Stimulated activated naive CD8-positive, alpha-beta T cell treated with anti-CD3 and anti-CD28 coated beads, Interleukin-15, Interleukin-2, amounts not matched to agents 100 ng/mL and 50 ng/mL, for 24 hours (primary cell): ENCODE data around the gene SLC35A3.

Experiments
- H3K27ac Mint-ChIP-seq: one replicate; pipeline ENCODE4 v1.8.0; 2021; ENCODE audit warnings: mild to moderate bottlenecking, mixed read lengths
- H3K27me3 Mint-ChIP-seq: one replicate; pipeline ENCODE4 v1.8.0; 2021; ENCODE audit warnings: mixed read lengths
- H3K36me3 Mint-ChIP-seq: one replicate; pipeline ENCODE4 v1.8.0; 2021; ENCODE audit warnings: low read depth, mixed read lengths
- H3K4me1 Mint-ChIP-seq: one replicate; pipeline ENCODE4 v1.8.0; 2021; ENCODE audit warnings: low read depth, mixed read lengths
- H3K4me3 Mint-ChIP-seq: one replicate; pipeline ENCODE4 v1.8.0; 2021; ENCODE audit warnings: mild to moderate bottlenecking, mixed read lengths
- H3K9me3 Mint-ChIP-seq: one replicate; pipeline ENCODE4 v1.8.0; 2021; ENCODE audit warnings: mixed read lengths

Gene SLC35A3

DNA sequence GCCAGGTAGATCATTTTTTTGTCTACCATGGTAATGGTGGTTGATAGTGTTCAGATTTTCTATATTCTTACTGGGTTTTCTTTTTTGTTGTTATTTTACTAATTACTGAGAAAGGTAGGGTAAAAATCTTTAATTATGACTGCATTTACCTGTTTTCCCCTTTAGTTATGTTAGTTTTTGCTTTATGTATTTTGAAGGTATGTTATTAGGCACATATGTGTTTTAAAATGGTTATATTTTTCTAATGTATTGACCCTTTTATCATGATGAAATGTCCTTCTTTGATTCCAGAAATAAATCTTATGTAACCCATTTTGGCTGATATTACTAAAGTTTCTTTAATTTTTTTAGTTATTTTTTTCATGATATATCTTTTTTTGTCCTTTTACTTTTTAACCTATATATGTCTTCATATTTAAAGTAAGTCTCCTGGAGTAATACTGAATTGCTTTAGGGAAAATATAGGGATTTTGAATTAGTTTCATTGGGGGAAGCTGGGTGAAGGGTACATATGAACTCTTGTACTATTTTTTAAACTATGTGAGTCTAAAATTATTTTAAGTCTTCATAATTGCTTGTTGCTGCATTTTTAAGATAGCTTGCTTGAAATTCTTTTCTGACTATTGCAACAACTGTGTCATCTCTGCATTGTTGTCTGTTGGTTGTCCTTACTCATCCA, 22.4 kb downstream of the SLC35A3 start:
- no peak overlapping the region for H3K4me3 Mint-ChIP-seq
- H3K9me3 Mint-ChIP-seq: peaks cover 5% of the 10 kb centered on the region
- H3K27ac Mint-ChIP-seq: no peak overlapping the region
- H3K27me3 Mint-ChIP-seq: no peaks in the 10 kb centered on the region
- peaks cover 55% of the 10 kb centered on the region for H3K36me3 Mint-ChIP-seq
- H3K4me1 Mint-ChIP-seq: no peaks in the 10 kb centered on the region

DNA sequence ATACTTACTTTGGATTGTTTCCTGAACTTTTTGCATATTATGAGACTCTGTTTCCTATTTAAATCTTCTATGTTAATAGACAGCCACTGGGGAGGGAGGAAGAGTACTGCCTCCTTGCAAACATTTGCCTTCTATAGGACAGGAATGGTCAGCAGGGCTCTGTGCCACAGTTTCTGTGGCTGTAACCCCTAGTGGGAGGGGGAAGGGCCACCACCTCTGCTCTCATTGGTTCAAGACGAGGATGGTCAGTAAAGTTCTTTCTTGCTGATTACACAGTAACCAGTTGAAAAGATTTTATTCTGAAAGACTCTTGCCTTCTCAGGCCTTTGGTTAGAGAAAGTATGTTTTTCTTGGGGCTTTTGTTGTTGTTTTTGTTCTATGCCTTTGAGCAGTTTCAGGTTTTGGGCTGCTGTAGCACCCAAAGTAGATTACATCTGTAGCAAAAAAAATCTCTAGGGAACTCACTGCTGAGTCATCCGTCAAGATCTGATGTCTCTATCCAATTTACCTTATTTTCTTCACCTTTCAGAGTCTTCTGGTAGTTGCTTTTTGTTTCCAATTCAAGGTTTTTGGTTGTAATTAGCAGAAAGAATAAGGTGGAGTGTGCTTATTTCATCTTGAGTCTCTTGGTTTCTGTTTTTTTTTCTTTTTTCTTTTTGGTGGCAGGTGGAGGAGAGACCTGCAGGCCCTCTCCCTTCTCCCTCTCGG, 23.1 kb downstream of the SLC35A3 start:
- Mint-ChIP-seq H3K9me3 (peaks cover 5% of the 10 kb centered on the region), H3K36me3 (peaks cover 55% of the 10 kb centered on the region), H3K27me3 (no peaks in the 10 kb centered on the region), H3K4me1 (no peaks in the 10 kb centered on the region), H3K27ac (no peak overlapping the region), H3K4me3 (no peak overlapping the region)

DNA sequence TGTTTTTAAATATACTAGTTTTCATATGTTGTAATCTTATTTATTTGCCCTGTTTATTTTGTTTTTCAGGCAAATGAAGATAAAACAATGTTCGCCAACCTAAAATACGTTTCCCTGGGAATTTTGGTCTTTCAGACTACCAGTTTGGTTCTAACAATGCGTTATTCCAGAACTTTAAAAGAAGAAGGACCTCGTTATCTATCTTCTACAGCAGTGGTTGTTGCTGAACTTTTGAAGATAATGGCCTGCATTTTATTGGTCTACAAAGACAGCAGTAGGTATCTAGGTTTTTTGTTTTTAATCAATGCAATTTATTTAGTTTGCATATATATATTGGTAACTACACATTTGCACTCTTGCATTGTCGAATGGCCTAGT, 23.7 kb downstream of the SLC35A3 start:
- H3K27me3 Mint-ChIP-seq: no peaks in the 10 kb centered on the region
- no peaks in the 10 kb centered on the region for H3K4me1 Mint-ChIP-seq
- no peak overlapping the region for H3K4me3 Mint-ChIP-seq
- peaks cover 5% of the 10 kb centered on the region for H3K9me3 Mint-ChIP-seq
- peaks cover 55% of the 10 kb centered on the region for H3K36me3 Mint-ChIP-seq
- no peak overlapping the region for H3K27ac Mint-ChIP-seq

DNA sequence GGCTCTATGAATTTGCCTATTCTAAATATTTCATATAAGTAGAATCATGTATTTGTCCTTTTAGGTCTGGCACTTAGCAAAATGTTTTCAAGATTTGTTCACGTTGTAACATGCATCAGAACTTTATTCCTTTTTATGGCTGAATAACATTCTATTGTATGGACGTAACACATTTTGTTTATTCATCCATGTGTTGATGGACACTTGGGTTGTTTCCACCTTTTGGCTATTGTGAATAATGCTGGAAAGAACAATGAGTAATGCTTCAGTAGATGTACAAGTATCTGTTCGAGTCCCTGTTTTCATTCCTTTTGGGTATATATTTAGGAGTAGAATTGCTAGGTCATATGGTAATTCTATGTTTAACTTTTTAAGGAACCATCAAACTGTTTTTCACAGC, 24.7 kb downstream of the SLC35A3 start:
- Mint-ChIP-seq H3K9me3 (peaks cover 5% of the 10 kb centered on the region), H3K4me1 (no peaks in the 10 kb centered on the region), H3K27ac (no peak overlapping the region), H3K36me3 (peaks cover 57% of the 10 kb centered on the region), H3K27me3 (no peaks in the 10 kb centered on the region), H3K4me3 (no peak overlapping the region)

DNA sequence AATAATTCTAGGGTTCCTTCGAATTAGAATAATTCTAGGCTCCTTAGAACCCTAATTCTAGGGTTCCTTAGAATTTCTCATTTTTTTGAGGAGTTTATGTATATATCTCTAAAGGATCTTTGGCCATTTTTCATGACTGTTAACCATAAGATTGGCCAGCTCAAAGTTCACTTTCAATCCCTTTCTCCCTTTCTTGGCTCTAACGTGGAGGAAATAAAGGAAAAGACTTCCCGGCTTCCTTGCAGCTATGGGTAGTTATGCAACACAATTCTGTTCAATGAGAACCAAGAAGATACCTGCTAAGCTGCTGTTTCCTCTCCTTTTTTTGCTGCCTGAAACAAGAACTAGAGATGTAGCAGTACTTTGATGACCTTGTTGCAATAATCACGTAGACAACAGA, 27.2 kb downstream of the SLC35A3 start:
- peaks cover 5% of the 10 kb centered on the region for H3K9me3 Mint-ChIP-seq
- H3K4me3 Mint-ChIP-seq: no peak overlapping the region
- H3K36me3 Mint-ChIP-seq: peaks cover 59% of the 10 kb centered on the region
- H3K4me1 Mint-ChIP-seq: no peaks in the 10 kb centered on the region
- H3K27ac Mint-ChIP-seq: no peak overlapping the region
- no peaks in the 10 kb centered on the region for H3K27me3 Mint-ChIP-seq

DNA sequence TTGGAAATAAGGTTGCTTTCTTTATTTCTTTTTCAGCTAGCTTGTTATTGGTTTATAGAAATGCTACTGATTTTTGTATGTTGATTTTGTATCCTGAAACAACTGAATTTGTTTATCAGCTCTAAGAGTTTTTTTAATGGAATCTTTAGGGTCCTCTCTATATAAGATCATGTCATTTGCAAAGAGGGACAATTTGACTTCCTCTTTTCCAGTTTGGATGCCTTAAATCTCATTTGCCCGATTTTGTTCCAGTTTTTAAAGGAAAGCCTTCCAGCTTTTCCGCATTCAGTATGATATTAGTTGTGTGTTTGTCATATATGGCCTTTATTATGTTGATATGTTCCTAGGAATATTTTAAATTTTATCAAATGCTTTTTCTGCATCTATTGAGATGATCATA, 31.7 kb downstream of the SLC35A3 start:
- H3K4me3 Mint-ChIP-seq: no peak overlapping the region
- no peak overlapping the region for H3K27ac Mint-ChIP-seq
- no peaks in the 10 kb centered on the region for H3K27me3 Mint-ChIP-seq
- H3K9me3 Mint-ChIP-seq: peaks cover 12% of the 10 kb centered on the region
- no peaks in the 10 kb centered on the region for H3K4me1 Mint-ChIP-seq
- peaks cover 55% of the 10 kb centered on the region for H3K36me3 Mint-ChIP-seq

DNA sequence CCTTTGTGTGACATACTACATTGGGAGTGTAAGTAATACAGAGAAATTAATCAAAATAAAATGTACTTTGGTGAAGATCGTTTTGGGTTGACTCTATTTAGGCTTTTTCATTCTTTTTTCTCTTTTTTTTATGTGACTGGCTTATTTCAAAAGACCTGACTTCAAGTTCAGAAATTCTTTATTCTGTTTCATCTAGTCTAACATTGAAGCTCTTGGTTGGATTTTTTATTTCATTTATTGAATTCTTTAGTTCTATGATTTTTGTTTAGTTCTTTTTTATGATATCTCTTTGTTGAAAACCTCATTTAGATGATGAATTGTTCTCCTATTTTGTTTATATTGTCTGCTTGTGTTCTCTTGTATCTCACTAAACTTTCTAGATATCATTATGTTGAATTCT, 35.6 kb downstream of the SLC35A3 start:
- peaks cover 12% of the 10 kb centered on the region for H3K9me3 Mint-ChIP-seq
- H3K36me3 Mint-ChIP-seq: peaks cover 59% of the 10 kb centered on the region
- no peaks in the 10 kb centered on the region for H3K4me1 Mint-ChIP-seq
- H3K4me3 Mint-ChIP-seq: no peak overlapping the region
- no peaks in the 10 kb centered on the region for H3K27me3 Mint-ChIP-seq
- H3K27ac Mint-ChIP-seq: no peak overlapping the region

DNA sequence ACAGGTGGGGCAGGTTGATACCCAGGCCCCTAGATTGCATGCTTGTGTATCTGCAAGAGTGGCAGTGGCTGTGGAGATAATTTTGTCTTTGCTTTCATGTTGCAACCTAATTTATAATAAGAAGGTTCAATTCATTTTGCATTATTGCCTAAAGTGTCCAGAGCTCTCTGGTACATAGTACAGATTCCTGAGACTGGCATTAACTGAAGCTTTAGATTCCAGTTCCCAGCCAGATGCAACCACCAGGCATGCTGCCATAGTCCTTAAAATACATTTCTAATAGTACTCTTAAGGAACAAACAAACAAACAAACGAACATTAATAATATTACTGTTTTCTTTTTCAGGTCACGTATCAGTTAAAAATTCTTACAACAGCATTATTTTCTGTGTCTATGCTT, 36.9 kb downstream of the SLC35A3 start:
- H3K27ac Mint-ChIP-seq: no peak overlapping the region
- H3K36me3 Mint-ChIP-seq: peaks cover 47% of the 10 kb centered on the region

DNA sequence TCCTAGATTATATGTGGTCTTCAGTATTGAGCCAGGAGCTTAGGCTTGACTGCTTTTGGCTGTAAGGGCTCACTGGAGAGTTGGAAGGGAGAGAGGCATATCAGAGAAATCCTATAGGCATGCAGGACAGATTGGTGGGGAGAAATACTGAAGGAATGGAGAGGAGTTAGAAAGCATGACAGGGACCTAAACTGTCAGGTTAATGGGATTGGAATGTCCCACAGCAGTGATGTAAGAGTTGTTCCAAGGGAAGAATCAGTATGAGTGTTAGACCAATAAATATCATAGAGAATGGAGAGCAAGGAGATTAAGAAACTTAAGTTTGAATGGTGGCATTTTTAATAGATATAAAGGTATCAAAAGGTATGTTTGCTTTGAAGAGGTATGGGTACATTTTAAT, 39.7 kb downstream of the SLC35A3 start:
- no peak overlapping the region for H3K4me3 Mint-ChIP-seq
- peaks cover 12% of the 10 kb centered on the region for H3K9me3 Mint-ChIP-seq
- no peaks in the 10 kb centered on the region for H3K4me1 Mint-ChIP-seq
- H3K36me3 Mint-ChIP-seq: peaks cover 29% of the 10 kb centered on the region
- H3K27me3 Mint-ChIP-seq: no peaks in the 10 kb centered on the region
- no peak overlapping the region for H3K27ac Mint-ChIP-seq

More for the DNA sequence above, 36.9 kb downstream of the SLC35A3 start:
- Mint-ChIP-seq H3K4me1 (no peaks in the 10 kb centered on the region), H3K9me3 (peaks cover 12% of the 10 kb centered on the region), H3K27me3 (no peaks in the 10 kb centered on the region), H3K4me3 (no peak overlapping the region)

DNA sequence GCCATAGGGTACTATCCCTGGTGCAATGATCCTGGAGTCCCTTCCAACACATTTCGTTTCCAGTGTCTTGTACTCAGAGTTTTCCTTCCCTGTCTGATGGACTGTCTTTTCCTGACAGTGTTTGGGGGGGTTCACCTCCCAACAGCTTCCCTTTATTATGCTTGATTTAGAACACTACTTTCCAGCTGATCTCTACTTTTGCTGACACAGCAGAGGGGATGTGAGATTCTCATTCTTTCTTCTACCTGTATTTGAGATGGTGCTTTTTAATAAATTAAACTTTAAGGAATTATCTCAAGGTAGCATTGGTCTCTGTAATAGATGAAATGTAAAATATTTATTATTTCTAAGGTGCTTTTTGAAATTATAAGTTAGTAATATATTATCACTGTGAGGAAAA, 41.0 kb downstream of the SLC35A3 start:
- no peaks in the 10 kb centered on the region for H3K4me1 Mint-ChIP-seq
- H3K27ac Mint-ChIP-seq: no peak overlapping the region
- no peaks in the 10 kb centered on the region for H3K27me3 Mint-ChIP-seq
- peaks cover 22% of the 10 kb centered on the region for H3K36me3 Mint-ChIP-seq
- no peak overlapping the region for H3K4me3 Mint-ChIP-seq
- H3K9me3 Mint-ChIP-seq: peaks cover 2% of the 10 kb centered on the region

DNA sequence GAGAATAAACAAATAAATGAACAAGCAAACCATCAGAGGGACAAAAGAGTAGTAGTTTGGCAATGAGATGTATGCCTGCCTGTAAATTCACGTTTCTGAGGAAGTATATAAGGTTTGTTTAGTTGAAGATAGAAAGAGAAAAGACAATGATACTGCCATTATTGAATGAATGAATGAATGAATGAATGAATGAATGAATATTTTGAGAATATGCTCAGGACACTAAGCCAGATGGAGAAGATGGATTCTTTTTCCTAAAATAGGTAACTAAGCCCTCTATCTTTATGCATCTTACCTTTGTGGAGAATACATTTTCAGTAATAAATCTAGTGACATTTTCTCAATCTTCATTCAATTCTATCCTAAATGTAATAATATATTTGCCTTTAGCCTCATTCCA, 49.4 kb downstream of the SLC35A3 start:
- Mint-ChIP-seq H3K27me3 (no peaks in the 10 kb centered on the region), H3K9me3 (no peaks in the 10 kb centered on the region), H3K27ac (no peak overlapping the region), H3K36me3 (peaks cover 22% of the 10 kb centered on the region), H3K4me1 (no peaks in the 10 kb centered on the region), H3K4me3 (no peak overlapping the region)

DNA sequence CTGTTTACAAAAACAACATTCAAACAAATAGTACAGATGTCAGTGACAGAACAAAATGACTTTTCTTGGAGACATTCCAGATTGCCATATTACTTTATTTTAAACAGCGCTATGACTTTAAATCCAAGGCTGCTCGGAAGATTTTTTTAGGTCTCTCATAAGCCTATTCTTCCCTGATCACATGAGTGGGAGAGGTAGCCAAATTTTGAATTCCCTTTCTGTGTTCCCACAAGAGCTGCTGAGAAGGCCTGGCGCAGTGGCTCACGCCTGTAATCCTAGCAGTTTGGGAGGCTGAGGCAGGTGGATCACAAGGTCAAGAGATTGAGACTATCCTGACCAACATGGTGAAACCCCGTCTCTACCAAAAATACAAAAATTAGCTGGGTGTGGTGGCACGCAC, 53.7 kb downstream of the SLC35A3 start:
- Mint-ChIP-seq H3K9me3 (no peaks in the 10 kb centered on the region), H3K27me3 (no peaks in the 10 kb centered on the region), H3K27ac (no peak overlapping the region), H3K36me3 (peaks cover 14% of the 10 kb centered on the region), H3K4me1 (peaks cover 4% of the 10 kb centered on the region), H3K4me3 (no peak overlapping the region)

DNA sequence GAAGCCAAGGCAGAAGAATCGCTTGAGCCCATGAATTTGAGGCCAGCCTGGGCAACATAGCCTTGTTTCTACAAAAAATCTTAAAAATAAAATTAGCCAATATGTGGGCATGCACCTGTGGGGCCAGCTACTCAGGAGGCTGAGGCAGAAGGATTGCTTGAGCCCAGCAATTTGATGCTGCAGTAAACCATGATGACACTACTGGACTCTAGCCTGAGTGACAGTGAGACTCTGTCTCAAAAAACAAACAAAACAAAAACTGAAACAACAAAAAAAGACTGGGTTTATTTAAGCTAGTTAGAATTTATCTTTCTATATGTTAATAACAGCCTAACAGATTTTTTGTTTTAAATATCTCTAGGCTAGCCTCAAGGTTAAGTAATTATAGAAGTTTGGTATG, 57.4 kb downstream of the SLC35A3 start:
- Mint-ChIP-seq H3K9me3 (no peaks in the 10 kb centered on the region), H3K4me1 (peaks cover 19% of the 10 kb centered on the region), H3K27me3 (no peaks in the 10 kb centered on the region), H3K27ac (no peak overlapping the region), H3K36me3 (no peaks in the 10 kb centered on the region), H3K4me3 (no peak overlapping the region)

DNA sequence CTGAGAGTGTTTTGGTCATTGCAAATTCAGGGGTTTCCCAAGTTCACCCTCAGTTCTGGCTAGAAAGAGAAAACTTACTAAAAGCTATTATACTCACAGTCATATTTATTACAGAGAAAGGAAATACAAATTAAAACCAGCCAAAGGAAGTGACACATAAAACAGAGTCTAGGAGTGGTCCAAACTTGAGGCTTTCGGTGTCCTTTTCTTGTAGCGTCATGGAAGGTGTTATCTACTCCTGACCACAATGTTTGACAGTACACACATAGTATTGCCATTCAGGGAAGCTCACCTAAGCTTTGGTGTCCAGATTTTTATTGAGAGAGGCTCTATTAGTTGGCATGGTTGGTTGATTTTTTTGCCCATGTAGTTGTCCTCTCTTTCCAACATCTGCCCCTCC, 59.0 kb downstream of the SLC35A3 start:
- Mint-ChIP-seq H3K36me3 (no peaks in the 10 kb centered on the region), H3K4me1 (peaks cover 19% of the 10 kb centered on the region), H3K4me3 (peak overlapping the region; percentile 13), H3K27ac (peak overlapping the region; percentile 68), H3K27me3 (no peaks in the 10 kb centered on the region), H3K9me3 (no peaks in the 10 kb centered on the region)

DNA sequence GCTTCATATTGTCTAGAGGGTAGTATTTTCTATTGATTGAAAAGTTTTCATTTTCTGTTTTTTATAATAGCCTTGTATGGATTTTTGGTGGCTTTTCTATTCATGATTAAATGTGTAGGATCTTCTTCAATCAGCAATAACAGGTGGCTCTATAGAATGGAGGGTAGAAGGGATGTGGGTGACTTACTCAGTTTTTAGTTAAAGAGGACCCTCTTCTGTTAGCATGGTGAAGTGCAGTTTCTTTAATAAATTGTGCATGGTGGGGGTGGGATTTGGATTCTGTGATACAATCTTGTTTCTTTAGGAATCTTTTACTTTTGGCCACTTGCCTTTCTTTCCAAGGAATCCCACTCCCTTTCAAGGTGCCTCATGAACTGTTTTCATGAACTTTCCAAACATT, 64.7 kb downstream of the SLC35A3 start:
- no peak overlapping the region for H3K4me3 Mint-ChIP-seq
- H3K36me3 Mint-ChIP-seq: peaks cover 19% of the 10 kb centered on the region
- no peaks in the 10 kb centered on the region for H3K9me3 Mint-ChIP-seq
- H3K4me1 Mint-ChIP-seq: peaks cover 28% of the 10 kb centered on the region
- H3K27ac Mint-ChIP-seq: no peak overlapping the region
- H3K27me3 Mint-ChIP-seq: no peaks in the 10 kb centered on the region

DNA sequence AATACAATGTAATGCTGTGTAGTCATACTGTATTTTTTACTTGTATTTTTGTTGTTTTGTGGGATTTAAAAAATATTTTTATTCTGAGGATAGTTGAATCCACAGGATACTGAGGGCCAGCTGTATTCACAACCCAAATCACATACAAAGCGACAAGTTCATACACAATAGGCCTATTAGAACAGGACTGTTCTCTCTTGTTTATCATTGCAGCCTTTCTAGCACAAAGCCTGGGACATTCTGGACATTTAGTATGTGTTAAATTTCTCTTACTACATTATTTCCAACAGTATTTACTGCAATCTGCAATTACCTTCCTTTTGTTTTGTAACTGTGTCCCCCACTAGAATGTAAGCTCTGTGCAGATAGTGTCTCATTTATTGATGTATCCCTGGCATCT, 65.4 kb downstream of the SLC35A3 start:
- Mint-ChIP-seq H3K27ac (no peak overlapping the region), H3K4me3 (peak overlapping the region; percentile 66), H3K27me3 (no peaks in the 10 kb centered on the region), H3K9me3 (no peaks in the 10 kb centered on the region), H3K4me1 (peaks cover 35% of the 10 kb centered on the region), H3K36me3 (peaks cover 25% of the 10 kb centered on the region)
